H9 (cell line): ENCODE data around the gene DMBT1. TPM values are rescaled to one million over a fixed set of nuclear protein-coding genes. Genes with fewer than 3 reads are reported as not detected.

Source experiments
- DNase-seq: peaks from one replicate; pipeline ENCODE4 v3.0.0-alpha.2; 2017
- H2AFZ ChIP-seq: one replicate; pipeline ENCODE4 v1.6.1; 2013; ENCODE audit warnings: mild to moderate bottlenecking, low read length, control low read depth, moderate library complexity
- H2AK5ac ChIP-seq: 2 replicates; pipeline ENCODE4 v1.6.1; 2013; ENCODE audit warnings: low read length, control low read depth, mixed read lengths; ENCODE audit not compliant: insufficient read length
- H2BK120ac ChIP-seq: one replicate; pipeline ENCODE4 v1.6.1; 2013; ENCODE audit warnings: low read depth, mild to moderate bottlenecking, low read length, control low read depth, inconsistent platforms; ENCODE audit not compliant: poor library complexity, severe bottlenecking
- H2BK12ac ChIP-seq: 2 replicates; pipeline ENCODE4 v1.6.1; 2013; ENCODE audit warnings: low read length, control low read depth, mixed read lengths, low read depth; ENCODE audit not compliant: insufficient read length
- H2BK15ac ChIP-seq: 2 replicates; pipeline ENCODE4 v1.6.1; 2013; ENCODE audit warnings: low read depth, low read length, control low read depth
- H2BK20ac ChIP-seq: one replicate; pipeline ENCODE4 v1.6.1; 2013; ENCODE audit warnings: low read depth, mild to moderate bottlenecking, low read length, control low read depth, inconsistent platforms; ENCODE audit not compliant: poor library complexity, severe bottlenecking
- H2BK5ac ChIP-seq: 2 replicates; pipeline ENCODE4 v1.6.1; 2013; ENCODE audit warnings: low read length, control low read depth, mixed read lengths; ENCODE audit not compliant: insufficient read length
- H3K14ac ChIP-seq: 2 replicates; pipeline ENCODE4 v1.6.1; 2013; ENCODE audit warnings: low read length, control low read depth; ENCODE audit not compliant: insufficient read depth
- H3K18ac ChIP-seq: 2 replicates; pipeline ENCODE4 v1.6.1; 2013; ENCODE audit warnings: low read depth, mild to moderate bottlenecking, mixed read lengths, low read length, control low read depth; ENCODE audit not compliant: insufficient read length
- H3K23ac ChIP-seq: 2 replicates; pipeline ENCODE4 v1.6.1; 2013; ENCODE audit warnings: low read length, control low read depth, mixed read lengths, low read depth; ENCODE audit not compliant: insufficient read length
- H3K23me2 ChIP-seq: 2 replicates; pipeline ENCODE4 v1.6.1; 2013; ENCODE audit warnings: low read depth, mild to moderate bottlenecking, mixed read lengths, low read length, control low read depth; ENCODE audit not compliant: insufficient read length, poor library complexity, severe bottlenecking
- H3K27ac ChIP-seq: 2 replicates; pipeline ENCODE4 v1.5.1; 2013; ENCODE audit warnings: low read length, control low read depth, mixed read lengths, low read depth; ENCODE audit not compliant: insufficient read length
- H3K27me3 ChIP-seq: 2 replicates; pipeline ENCODE4 v1.6.1; 2013; ENCODE audit warnings: low read length, control low read depth, inconsistent platforms; ENCODE audit not compliant: insufficient read depth
- H3K4ac ChIP-seq: 2 replicates; pipeline ENCODE4 v1.6.1; 2013; ENCODE audit warnings: low read depth, mild to moderate bottlenecking, control low read depth, inconsistent platforms, low read length, moderate library complexity
- H3K4me1 ChIP-seq: 2 replicates; pipeline ENCODE4 v1.6.1; 2013; ENCODE audit warnings: low read length, control low read depth, inconsistent platforms; ENCODE audit not compliant: insufficient read depth
- H3K4me2 ChIP-seq: 2 replicates; pipeline ENCODE4 v1.6.1; 2013; ENCODE audit warnings: low read length, control low read depth, mixed read lengths; ENCODE audit not compliant: insufficient read length, insufficient read depth
- H3K56ac ChIP-seq: 2 replicates; pipeline ENCODE4 v1.6.1; 2013; ENCODE audit warnings: low read depth, mild to moderate bottlenecking, mixed read lengths, low read length, control low read depth; ENCODE audit not compliant: insufficient read length
- H3K79me1 ChIP-seq: 2 replicates; pipeline ENCODE4 v1.6.1; 2013; ENCODE audit warnings: low read depth, mild to moderate bottlenecking, moderate library complexity, low read length, control low read depth, inconsistent platforms; ENCODE audit not compliant: insufficient read depth, poor library complexity, severe bottlenecking
- H3K79me2 ChIP-seq: 2 replicates; pipeline ENCODE4 v1.6.1; 2013; ENCODE audit warnings: low read length, control low read depth, inconsistent platforms; ENCODE audit not compliant: insufficient read depth
- H3K9ac ChIP-seq: 2 replicates; pipeline ENCODE4 v1.6.1; 2013; ENCODE audit warnings: low read length, control low read depth, mixed read lengths; ENCODE audit not compliant: insufficient read length; ENCODE audit errors: extremely low read depth
- H3K9me3 ChIP-seq: one replicate; pipeline ENCODE4 v1.6.1; 2013; ENCODE audit warnings: low read depth, low read length, inconsistent platforms; ENCODE audit not compliant: control insufficient read depth
- H3T11ph ChIP-seq: one replicate; pipeline ENCODE4 v1.6.1; 2013; ENCODE audit warnings: mild to moderate bottlenecking, low read length, control low read depth, inconsistent platforms
- H4K20me1 ChIP-seq: one replicate; pipeline ENCODE4 v1.6.1; 2013; ENCODE audit not compliant: control insufficient read depth, insufficient read length, insufficient read depth
- H4K5ac ChIP-seq: 2 replicates; pipeline ENCODE4 v1.6.1; 2013; ENCODE audit warnings: low read depth, mild to moderate bottlenecking, mixed read lengths, low read length, control low read depth; ENCODE audit not compliant: insufficient read length
- H4K8ac ChIP-seq: replicated peaks from 2 replicates; pipeline ENCODE4 v1.6.1; 2013; ENCODE audit warnings: low read length, control low read depth, mixed read lengths, low read depth; ENCODE audit not compliant: insufficient read length
- H4K91ac ChIP-seq: 2 replicates; pipeline ENCODE4 v1.6.1; 2013; ENCODE audit warnings: low read depth, mild to moderate bottlenecking, moderate library complexity, mixed read lengths, low read length, control low read depth; ENCODE audit not compliant: insufficient read length
- H3K27ac Mint-ChIP-seq, 3 experiments: 2 replicates in 2 of 3; 3 replicates in 1 of 3; pipeline ENCODE4 v1.8.0; 2020 to 2021; ENCODE audit warnings: mixed read lengths in 3 of 3, mild to moderate bottlenecking in 1 of 3, moderate library complexity in 1 of 3
- H3K27me3 Mint-ChIP-seq: 2 replicates; pipeline ENCODE4 v1.8.0; 2021; ENCODE audit warnings: low read depth, mild to moderate bottlenecking, moderate library complexity, mixed read lengths
- H3K36me3 Mint-ChIP-seq, 3 experiments: 2 replicates in 2 of 3; 3 replicates in 1 of 3; pipeline ENCODE4 v1.8.0; 2020 to 2021; ENCODE audit warnings: low read depth in 3 of 3, mixed read lengths in 3 of 3; ENCODE audit not compliant: insufficient read depth in 1 of 3
- H3K4me1 Mint-ChIP-seq, 2 experiments: 2 replicates each; pipeline ENCODE4 v1.8.0; 2020; ENCODE audit warnings: mixed read lengths in 2 of 2
- H3K4me3 Mint-ChIP-seq, 2 experiments: 2 replicates in 1 of 2; 3 replicates in 1 of 2; pipeline ENCODE4 v1.8.0; 2020 to 2021; ENCODE audit warnings: mild to moderate bottlenecking in 2 of 2, mixed read lengths in 2 of 2, moderate library complexity in 1 of 2
- H3K9me3 Mint-ChIP-seq, 2 experiments: 2 replicates in 1 of 2; 3 replicates in 1 of 2; pipeline ENCODE4 v1.8.0; 2020; ENCODE audit warnings: mild to moderate bottlenecking in 2 of 2, mixed read lengths in 2 of 2, moderate library complexity in 1 of 2
- CTCF ChIP-seq: fragments of 200-600 bp; sonication (generic); conservative IDR thresholded peaks from 3 replicates; pipeline ENCODE4 v1.8.0; 2021; ENCODE audit warnings: antibody characterized with exemption, mild to moderate bottlenecking
- WGBS: extraction: QIAGEN DNeasy Blood & Tissue Kit; methylation state at CpG from one replicate; pipeline ENCODE4 v1.1.7; 2013; ENCODE audit warnings: missing lambda C conversion rate, low lambda C conversion rate, mixed read lengths; ENCODE audit not compliant: insufficient read length; ENCODE audit errors: extremely low coverage; 5-methylcytosine and 5-hydroxymethylcytosine counted together
- total RNA-seq: library from RNA; stranded (reverse); gene quantifications from 2 replicates; pipeline ENCODE4 v1.2.1, GENCODE V29; 2021

Gene DMBT1
- total RNA-seq, 1 experiment from 2014 or later = 0.04 TPM

GRCh38 chr10:122640921-122641320, 80.4 kb downstream of the DMBT1 start:
- no peaks in the 10 kb centered on the region for H3K9me3 Mint-ChIP-seq
- H3K4me1 Mint-ChIP-seq = peaks cover 0 to 4% of the 10 kb centered on the region in 2 experiments; a peak in 2 of 4 replicates
- TF ChIP-seq CTCF = no peak
- Histone ChIP-seq H3K23me2 (no peaks in the 10 kb centered on the region), H3K27ac (no peak overlapping the region), H2BK12ac (no peak overlapping the region), H3K18ac (no peak overlapping the region), H3K14ac (no peak overlapping the region; the same call in 1 of the 2 replicates), H3K27me3 (no peaks in the 10 kb centered on the region), H3T11ph (no peak overlapping the region), H3K9ac (no peak overlapping the region), H4K5ac (no peak overlapping the region), H2BK15ac (no peak overlapping the region), H3K4me2 (no peak overlapping the region), H4K20me1 (no peaks in the 10 kb centered on the region), H3K4me1 (no peaks in the 10 kb centered on the region), H4K91ac (no peak overlapping the region), H4K8ac (no peak overlapping the region), H2AFZ (no peak overlapping the region), H3K23ac (no peak overlapping the region), H3K79me2 (no peaks in the 10 kb centered on the region), H3K4ac (no peak overlapping the region), H2BK5ac (no peak overlapping the region), H3K56ac (no peak overlapping the region), H2BK120ac (no peak overlapping the region), H3K9me3 (no peaks in the 10 kb centered on the region), H2BK20ac (no peak overlapping the region), H3K79me1 (no peaks in the 10 kb centered on the region), H2AK5ac (no peak overlapping the region)
- no peak overlapping the region for H3K27ac Mint-ChIP-seq
- no peaks in the 10 kb centered on the region for H3K36me3 Mint-ChIP-seq
- H3K27me3 Mint-ChIP-seq = peaks cover 2% of the 10 kb centered on the region
- no CpG with 5 or more reads among the region's 3 CpGs for WGBS
- DNase-seq = no peak
- no peak overlapping the region for H3K4me3 Mint-ChIP-seq
